AML-193 (cell line): ENCODE results near the gene RASAL3.
"Not testable (repeated sequence)": the region's sequence is repeated elsewhere in the genome, so short reads cannot be mapped to it uniquely, and the experiment has no call there.

Source experiments
- DNase-seq, 2 experiments: peaks; one replicate each; lab custom pipeline; 2025; lab: John Stamatoyannopoulos, UW

RASAL3 gene

DNA sequence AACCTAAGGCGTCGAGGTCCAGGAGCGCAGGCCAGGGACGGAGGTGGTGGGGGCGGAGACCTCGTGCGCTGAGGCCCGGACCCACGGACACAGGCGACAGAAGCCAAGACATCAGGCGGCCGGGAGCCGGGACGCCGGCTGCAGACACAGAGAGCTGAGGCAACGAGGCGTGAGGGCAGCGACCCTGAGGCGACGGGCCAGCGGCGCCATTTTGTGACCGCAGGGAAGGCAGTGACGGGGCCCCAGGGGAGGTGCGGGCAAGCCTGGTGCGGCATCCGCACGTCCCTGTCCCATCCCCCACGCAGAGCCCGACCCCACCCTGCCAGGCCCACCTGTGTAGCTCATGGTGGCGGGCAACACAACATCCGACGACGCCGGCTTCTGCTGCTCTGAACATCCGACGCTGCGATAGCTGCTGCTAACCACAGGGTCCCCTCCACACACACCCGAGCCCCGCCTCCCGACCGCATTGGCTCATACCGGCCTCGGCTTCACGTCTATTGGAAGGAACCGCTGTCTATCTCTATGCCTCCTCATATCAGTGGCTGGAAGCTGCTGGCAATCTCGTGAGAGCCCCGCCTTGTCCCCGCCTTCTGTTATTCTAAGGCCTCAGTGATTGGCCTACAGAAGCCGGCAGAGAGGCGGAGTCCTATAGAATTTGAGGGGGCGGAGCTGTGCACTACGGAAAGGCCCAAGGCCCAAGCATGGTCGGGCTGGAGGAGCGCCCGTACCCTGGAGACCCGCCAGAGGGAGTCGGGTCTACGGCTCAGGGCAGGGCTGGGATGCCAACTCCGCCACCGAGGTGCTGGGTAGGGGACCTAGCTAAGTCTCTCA, 45.5 kb downstream of the RASAL3 start, which contains the start of gene AKAP8L:
AKAP8L (minus strand) TSS at position 410 of the 834 bp plus-strand sequence; CDS start at position 345, 65 bp downstream.
- DNase-seq = peak; percentile 98 to 99

DNA sequence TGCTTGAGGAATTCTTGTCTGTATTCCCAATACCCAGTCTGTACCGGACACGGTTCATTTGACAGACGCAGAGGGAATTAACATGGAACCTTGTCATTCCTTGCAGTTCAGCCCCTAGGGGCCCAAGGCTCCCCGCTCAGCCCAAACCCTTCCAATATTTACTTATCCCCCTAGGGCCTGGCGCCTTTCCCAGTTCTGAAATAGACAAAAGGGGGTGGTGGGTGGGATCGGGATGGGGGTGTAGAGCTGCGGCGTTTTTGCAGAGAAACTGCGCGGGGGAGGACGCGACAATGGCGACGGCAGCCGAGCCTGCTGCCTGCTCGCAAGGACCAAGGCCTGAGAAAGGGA, 46.1 kb downstream of the RASAL3 start:
- no peak for DNase-seq

DNA sequence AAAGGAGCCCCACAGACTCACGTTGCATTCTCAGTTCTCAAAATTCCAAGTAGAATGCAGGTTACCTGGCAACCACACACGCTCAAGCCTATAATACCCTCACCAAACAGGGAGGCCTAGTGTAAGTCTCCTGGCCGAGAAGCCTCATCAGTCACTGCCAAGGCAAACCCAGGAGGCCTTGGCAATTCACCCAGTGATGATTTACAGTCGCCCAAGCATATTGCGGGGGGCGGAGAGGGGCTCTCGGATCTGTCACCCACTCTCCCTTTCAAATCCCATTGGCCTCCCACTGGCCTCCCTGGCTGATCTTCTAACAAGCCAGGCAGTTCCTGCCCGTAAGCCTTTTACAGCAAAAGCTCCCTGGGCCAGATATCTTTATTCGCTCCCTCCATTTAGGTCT, 46.6 kb downstream of the RASAL3 start:
- DNase-seq = no peak

DNA sequence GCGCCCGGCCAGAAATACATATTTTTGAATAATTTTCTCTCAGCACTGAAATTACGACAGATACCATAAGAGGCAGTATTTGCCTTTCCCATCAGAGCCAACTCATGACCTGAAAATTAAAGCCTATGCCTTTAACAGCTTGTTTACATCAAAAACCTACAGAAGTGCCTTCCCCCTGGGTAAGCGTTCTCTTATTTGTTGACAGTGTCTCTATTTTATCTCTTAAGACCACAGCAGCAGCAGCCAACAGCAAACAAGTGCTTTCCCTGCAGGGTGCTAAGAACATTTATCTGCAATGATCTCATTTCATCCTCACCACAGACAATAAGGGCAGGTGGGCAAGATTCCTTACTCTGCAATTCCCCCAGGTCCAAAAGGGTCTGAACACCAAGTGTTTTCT, 51.5 kb downstream of the RASAL3 start:
- DNase-seq = no peak

DNA sequence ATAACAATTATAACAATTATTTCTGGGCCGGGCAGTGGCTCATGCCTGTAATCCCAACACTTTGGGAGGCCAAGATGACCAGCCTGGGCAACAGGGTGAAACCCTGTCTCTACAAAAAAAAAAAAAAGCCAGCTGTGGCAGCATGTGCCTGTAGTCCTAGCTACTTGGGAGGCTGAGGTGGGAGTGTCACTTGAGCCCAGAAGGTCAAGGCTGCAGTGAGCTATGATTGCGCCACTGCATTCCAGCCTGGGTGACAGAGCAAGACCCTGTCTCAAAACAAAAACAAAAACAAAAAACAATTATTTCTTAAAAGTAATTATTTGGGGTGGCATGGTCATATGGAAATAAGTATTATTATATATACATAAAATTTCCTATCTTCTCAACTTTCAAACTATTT, 53.0 kb downstream of the RASAL3 start:
- DNase-seq = not testable (repeated sequence)

DNA sequence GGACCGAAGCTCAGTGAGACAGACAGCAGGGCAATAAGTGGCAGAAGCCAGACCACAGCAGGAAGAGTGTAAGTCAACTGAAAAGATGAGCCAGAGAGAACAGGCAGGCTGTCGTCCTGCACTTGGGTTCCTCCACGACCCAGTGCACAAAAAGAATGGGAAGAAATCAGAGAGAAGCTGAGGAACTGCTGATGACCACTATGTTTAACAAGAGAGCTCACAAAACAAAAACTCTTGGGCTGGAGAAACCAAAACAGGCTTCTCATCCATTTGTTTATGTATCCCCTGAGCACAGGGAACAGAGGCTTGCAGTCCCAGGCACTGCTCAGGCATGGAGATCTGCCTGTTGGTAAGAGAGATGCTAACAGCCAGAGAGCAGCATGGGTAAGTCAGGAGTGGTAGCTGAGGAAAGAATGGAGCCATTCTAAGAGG, 59.5 kb downstream of the RASAL3 start:
- DNase-seq = no peak

DNA sequence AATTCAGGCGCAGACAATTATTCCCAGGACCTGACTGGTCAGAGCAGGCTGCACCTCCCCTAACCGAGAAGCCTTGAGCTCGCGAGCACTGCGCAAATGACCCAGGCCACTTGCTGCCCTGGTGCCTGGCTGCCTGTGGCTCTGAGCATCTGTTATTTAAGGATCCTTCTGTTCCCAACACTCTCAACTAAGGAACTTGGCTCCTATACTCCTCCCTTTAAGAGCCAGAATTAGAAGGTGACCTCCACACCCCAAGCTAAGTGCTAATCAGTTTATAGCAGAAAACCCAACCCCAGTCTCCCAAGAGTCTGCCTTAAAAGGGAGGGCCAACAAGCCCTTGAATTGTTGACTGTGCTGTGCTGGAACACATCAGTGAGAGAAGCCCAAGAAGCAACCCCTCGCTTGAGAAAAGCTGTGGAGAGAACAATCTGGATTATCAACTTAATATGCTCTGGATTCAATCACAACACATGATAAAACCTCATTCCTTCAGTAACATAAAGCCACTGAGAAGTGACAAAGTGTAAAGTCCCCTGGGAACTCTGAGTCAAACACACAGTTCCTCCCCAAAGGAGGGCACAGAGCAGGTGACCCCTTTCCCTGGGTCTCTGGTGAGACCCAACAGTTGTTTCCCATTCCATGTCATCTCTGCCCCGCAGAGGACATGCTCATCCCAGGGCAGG, 60.1 kb downstream of the RASAL3 start:
- DNase-seq = no peak

DNA sequence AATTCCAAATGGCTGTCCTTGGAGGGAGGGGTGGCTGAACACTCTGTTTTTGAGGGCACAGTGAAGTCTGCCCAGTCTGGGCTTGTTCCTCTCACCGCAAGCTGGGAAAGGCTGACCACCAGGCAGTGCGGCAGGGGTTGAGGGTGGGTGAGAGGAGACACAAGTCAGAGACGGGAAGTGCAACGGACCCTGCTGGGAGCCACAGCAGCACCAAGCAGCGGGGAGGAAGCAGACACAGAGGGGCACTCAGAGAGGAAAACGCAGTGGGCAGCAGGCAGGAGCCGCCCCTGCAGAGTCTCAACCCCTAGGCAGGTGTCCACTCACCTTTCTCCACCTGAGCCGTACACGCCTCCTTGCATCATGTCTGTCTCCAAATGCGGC, 61.2 kb downstream of the RASAL3 start:
- DNase-seq = no peak

DNA sequence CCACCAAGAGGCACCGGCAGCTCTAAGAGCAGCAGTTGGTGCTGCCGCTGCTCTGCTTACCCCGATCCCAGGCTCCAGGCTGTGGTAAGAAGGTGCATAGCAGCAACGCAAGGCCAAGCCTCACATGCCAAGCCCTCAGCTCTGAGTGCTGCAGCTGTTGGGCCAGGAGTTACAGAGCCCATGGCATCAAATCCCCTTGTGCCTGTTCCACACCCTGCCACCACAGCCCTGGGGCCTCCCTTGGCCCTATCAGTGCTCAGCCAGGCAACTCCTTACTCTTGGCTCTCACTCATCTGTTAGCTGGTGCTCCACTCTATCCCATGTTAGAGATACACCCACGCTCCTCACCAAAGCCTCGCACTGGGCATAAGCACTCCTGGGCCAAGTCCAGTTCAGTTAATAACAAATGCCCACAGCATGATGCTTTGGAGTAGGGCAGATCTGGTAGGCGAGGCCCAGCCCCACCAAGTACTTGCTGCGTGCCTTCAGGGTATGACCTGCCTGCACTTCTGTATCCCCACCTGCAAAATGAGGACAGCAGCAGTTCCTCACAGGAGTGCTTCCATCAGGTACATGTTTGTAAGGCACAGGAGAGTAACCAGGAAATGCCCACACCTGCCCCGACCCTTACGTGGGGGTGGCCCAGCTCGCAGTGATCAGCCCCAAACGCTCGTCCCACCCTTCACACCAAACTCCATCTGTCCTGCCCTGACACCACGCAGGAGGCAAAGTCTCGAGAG, 61.8 kb downstream of the RASAL3 start:
- DNase-seq = no peak
